GM21367 (cell line): ENCODE results near the gene CNNM4.

Source experiments
- ATAC-seq: cut with Tn5 transposase; IDR thresholded peaks from one replicate; pipeline ENCODE4 v1.9.1; 2021; ENCODE audit not compliant: unreplicated experiment

The CNNM4 gene

GRCh38 chr2:96760036-96760985, at the start of gene CNNM4:
CNNM4 (plus strand) TSS chr2:96760902; CDS start chr2:96761000, 98 bp downstream.
- ATAC-seq: peak; percentile 71

DNA sequence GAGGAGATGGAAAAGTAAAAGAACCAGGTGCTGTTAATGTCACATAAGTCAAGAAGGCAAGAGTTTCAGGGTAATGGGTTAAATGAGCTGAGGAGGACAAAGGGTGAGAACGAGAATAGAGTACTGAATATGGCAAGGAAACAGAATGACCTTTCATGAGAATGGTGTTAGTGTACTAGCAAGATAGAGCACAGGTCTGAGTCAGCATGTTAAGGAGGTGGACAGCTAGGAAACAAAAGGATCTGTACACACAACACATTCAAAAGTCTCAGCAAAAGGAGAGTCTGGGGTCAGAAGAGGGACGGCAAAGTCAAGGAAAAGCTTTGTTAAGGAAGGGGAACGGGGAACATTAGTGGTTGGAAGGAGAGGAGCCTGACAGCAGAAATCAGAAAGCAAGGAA, 49.7 kb upstream of the CNNM4 start:
- no peak for ATAC-seq

- no peak for ATAC-seq
These were observed 45.0 kb upstream of the CNNM4 start for GRCh38 chr2:96715658-96716057.

- ATAC-seq: no peak
These were observed 44.3 kb upstream of the CNNM4 start for GRCh38 chr2:96716388-96716787.

DNA sequence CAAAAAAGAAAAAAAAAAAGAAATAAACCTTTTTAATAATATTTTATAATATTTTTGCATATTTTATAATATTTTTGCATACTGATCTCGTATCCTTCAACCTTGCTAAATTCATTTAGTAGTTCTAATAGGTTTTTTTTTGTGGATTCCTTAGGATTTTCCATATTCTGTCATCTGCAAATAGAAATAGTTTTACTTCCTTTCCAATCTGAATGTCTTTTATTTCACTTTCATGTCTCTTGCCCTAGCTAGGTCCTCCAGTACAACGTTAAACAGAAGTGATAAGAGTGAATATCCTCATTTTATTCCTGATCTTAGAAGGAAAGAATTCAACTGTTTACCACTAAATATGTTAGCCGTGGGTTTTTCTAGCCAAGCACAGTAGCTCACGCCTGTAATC, 34.6 kb upstream of the CNNM4 start:
- ATAC-seq: no peak

DNA sequence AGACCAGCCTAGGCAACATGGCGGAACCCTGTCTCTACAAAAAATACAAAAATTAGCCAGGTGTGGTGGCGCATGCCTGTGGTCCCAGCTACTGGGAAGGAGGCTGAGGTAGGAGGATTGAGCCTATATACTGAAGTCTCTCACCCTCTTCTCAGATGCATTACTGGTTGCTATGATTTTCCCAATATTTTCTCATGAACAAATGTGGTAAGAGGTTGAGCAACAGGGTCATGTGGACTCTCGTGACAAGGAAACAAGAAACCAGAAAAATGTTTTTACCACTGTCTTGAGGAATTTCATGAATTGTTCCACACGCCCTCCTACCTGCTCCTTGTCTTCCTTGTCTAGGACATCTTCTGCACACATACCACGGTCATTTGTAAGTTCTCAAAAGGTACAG, 33.3 kb upstream of the CNNM4 start:
- no peak for ATAC-seq

GRCh38 chr2:96729748-96730147, 31.0 kb upstream of the CNNM4 start:
- ATAC-seq: no peak

- ATAC-seq: no peak
These were observed 30.5 kb upstream of the CNNM4 start for GRCh38 chr2:96730212-96730611.

- ATAC-seq: no peak
These were observed 26.8 kb upstream of the CNNM4 start for GRCh38 chr2:96733931-96734330.

- no peak for ATAC-seq
These were observed 25.7 kb upstream of the CNNM4 start for GRCh38 chr2:96734880-96735583.

GRCh38 chr2:96737251-96737650, 23.5 kb upstream of the CNNM4 start:
- ATAC-seq: no peak

GRCh38 chr2:96737831-96738230, 22.9 kb upstream of the CNNM4 start:
- no peak for ATAC-seq

- ATAC-seq: no peak
These were observed 21.5 kb upstream of the CNNM4 start for GRCh38 chr2:96739076-96739632.

- ATAC-seq: peak; percentile 97
These were observed 20.9 kb upstream of the CNNM4 start, which contains the start of gene LMAN2L for GRCh38 chr2:96739633-96740428. LMAN2L (minus strand) TSS chr2:96740064; CDS start chr2:96740040, 24 bp downstream.

- ATAC-seq: no peak
These were observed 13.6 kb upstream of the CNNM4 start for GRCh38 chr2:96747061-96747617.

DNA sequence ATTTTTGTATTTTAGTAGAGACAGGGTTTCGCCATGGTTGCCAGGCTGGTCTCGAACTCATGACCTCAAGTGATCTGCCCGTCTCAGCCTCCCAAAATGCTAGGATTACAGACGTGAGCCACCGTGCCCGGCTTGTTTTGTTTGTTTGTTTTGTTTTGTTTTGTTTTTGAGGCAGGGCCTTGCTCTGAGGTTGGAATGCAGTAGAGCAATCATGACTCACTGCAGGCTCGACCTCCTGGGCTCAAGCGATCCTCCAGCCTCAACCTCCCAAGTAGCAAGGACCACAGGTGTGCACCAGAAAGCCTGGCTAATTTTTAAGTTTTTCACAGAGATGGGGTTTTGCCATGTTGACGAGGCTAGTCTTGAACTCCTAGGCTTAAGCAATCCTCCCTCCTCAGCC, 8.9 kb upstream of the CNNM4 start:
- ATAC-seq: no peak

- no peak for ATAC-seq
These were observed 6.9 kb upstream of the CNNM4 start for GRCh38 chr2:96753661-96754282.

- ATAC-seq: no peak
These were observed 6.4 kb upstream of the CNNM4 start for GRCh38 chr2:96754317-96754716.

DNA sequence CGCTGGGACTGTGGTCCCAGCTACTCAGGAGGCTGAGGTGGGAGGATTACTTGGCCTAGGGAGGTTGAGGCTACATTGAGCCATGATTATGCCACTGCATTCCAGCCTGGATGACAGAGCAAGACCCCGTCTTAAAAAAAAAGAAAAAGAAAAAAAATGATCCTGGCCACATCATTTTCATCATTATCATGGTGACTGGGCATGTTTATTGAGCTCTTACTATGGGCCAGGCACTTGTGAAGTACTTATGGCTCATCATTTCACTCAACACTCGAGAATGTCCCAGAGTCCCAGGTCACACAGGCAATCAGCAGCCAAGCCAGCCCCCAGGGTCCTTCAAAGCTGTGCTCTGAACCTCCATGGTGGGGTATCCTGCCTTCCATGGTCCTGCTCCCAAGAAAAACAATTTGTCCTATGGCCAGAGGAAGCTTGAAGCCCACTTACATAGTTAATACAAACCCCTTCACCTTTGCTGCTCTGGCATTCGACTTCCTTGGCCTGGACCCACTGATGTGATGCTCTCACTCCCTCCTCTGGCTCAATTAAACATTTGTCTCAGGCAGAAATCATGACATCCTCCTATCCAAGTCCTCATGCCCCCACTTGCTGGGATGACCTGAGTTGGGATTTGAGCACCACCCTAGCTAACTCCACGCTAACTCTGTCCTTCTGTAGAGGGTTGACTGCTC, 3.8 kb upstream of the CNNM4 start:
- ATAC-seq: no peak

GRCh38 chr2:96757477-96757860, 3.2 kb upstream of the CNNM4 start:
- no peak for ATAC-seq
